ENCODE data around the gene RMND5B. TPM values are rescaled to one million over a fixed set of nuclear protein-coding genes. Genes with fewer than 3 reads are reported as not detected.

Gene RMND5B
- polyA plus RNA-seq, 2 donors = 75.2 to 90.8 TPM

DNA sequence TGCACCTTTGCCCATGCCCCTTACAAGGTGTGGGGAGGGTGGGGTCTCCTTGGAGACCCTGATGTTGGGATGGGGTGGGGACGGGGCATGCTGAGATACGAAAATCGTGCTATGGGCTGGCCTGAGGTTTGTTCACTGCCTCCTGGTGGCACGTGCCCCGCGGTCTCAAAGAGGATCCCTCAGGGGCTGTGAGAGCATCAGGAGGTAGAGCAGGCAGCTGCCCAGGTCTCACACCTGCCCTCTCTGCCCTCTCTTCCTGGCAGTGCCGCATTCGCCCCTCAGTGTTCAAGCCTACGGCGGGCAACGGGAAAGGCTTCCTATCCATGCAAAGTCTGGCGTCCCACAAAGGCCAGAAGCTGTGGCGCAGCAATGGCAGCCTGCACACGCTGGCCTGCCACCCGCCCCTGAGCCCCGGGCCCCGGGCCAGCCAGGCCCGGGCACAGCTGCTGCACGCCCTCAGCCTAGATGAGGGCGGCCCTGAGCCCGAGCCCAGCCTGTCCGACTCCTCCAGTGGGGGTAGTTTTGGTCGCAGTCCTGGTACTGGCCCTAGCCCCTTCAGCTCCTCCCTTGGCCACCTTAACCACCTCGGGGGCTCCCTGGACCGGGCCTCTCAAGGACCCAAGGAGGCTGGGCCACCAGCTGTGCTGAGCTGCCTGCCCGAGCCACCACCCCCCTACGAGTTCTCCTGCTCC is 10.8 kb upstream of the RMND5B start:
- Histone ChIP-seq H3K27ac (ENCODE audit: low read depth in 2 of 2, low read length in 1 of 2) (no peak overlapping the region), H3K27me3 (ENCODE audit: control insufficient read depth in 1 of 2, insufficient read depth in 2 of 2, low read length in 2 of 2) (no peaks in the 10 kb centered on the region), H3K4me1 (ENCODE audit: control insufficient read depth in 2 of 2, insufficient read depth in 2 of 2, low read length in 1 of 2) (peaks cover 18 to 40% of the 10 kb centered on the region in 2 donors), H3K4me3 (ENCODE audit: low read depth in 1 of 2, low read length in 2 of 2) (no peak overlapping the region), H3K9me3 (ENCODE audit: control insufficient read depth in 2 of 2, insufficient read depth in 1 of 2, low read depth in 1 of 2, low read length in 1 of 2) (peaks cover 0 to 4% of the 10 kb centered on the region in 2 donors), H3K36me3 (ENCODE audit: control insufficient read depth in 2 of 2, insufficient read depth in 2 of 2, low read length in 1 of 2) (peaks cover 0 to 37% of the 10 kb centered on the region in 2 donors)
- 88% methylated on average over 26 to 27 of the region's 27 CpGs for WGBS, 2 donors

- 45 to 52% methylated on average over 21 to 29 of the region's 29 CpGs for WGBS, 2 donors
These were observed 10.0 kb upstream of the RMND5B start for GRCh38 chr5:178120607-178121357.

GRCh38 chr5:178121391-178122276 is 9.2 kb upstream of the RMND5B start:
- peak overlapping the region in 1 of 2 donors; percentile 95 for H3K27ac ChIP-seq (ENCODE audit: low read depth in 2 of 2, low read length in 1 of 2)
- H3K36me3 ChIP-seq (ENCODE audit: control insufficient read depth in 2 of 2, insufficient read depth in 2 of 2, low read length in 1 of 2) = peaks cover 0 to 34% of the 10 kb centered on the region in 2 donors
- H3K9me3 ChIP-seq (ENCODE audit: control insufficient read depth in 2 of 2, insufficient read depth in 1 of 2, low read depth in 1 of 2, low read length in 1 of 2) = peaks cover 0 to 2% of the 10 kb centered on the region in 2 donors
- WGBS, 2 donors = 72 to 73% methylated on average over 37 to 38 of the region's 38 CpGs
- H3K4me1 ChIP-seq (ENCODE audit: control insufficient read depth in 2 of 2, insufficient read depth in 2 of 2, low read length in 1 of 2) = peaks cover 20 to 35% of the 10 kb centered on the region in 2 donors
- no peaks in the 10 kb centered on the region for H3K27me3 ChIP-seq (ENCODE audit: control insufficient read depth in 1 of 2, insufficient read depth in 2 of 2, low read length in 2 of 2)
- H3K4me3 ChIP-seq (ENCODE audit: low read depth in 1 of 2, low read length in 2 of 2) = peak overlapping the region in 1 of 2 donors; percentile 5

More at GRCh38 chr5:178120607-178121357, 10.0 kb upstream of the RMND5B start:
- H3K4me3 ChIP-seq (ENCODE audit: low read depth in 1 of 2, low read length in 2 of 2) = no peak overlapping the region
- H3K27ac ChIP-seq (ENCODE audit: low read depth in 2 of 2, low read length in 1 of 2) = no peak overlapping the region
- H3K4me1 ChIP-seq (ENCODE audit: control insufficient read depth in 2 of 2, insufficient read depth in 2 of 2, low read length in 1 of 2) = peaks cover 20 to 35% of the 10 kb centered on the region in 2 donors
- peaks cover 0 to 4% of the 10 kb centered on the region in 2 donors for H3K9me3 ChIP-seq (ENCODE audit: control insufficient read depth in 2 of 2, insufficient read depth in 1 of 2, low read depth in 1 of 2, low read length in 1 of 2)
- H3K36me3 ChIP-seq (ENCODE audit: control insufficient read depth in 2 of 2, insufficient read depth in 2 of 2, low read length in 1 of 2) = peaks cover 0 to 37% of the 10 kb centered on the region in 2 donors
- no peaks in the 10 kb centered on the region for H3K27me3 ChIP-seq (ENCODE audit: control insufficient read depth in 1 of 2, insufficient read depth in 2 of 2, low read length in 2 of 2)

- H3K4me1 ChIP-seq (ENCODE audit: control insufficient read depth in 2 of 2, insufficient read depth in 2 of 2, low read length in 1 of 2) = peaks cover 20 to 30% of the 10 kb centered on the region in 2 donors
- H3K27ac ChIP-seq (ENCODE audit: low read depth in 2 of 2, low read length in 1 of 2) = peak overlapping the region; percentile 82 to 95
- H3K4me3 ChIP-seq (ENCODE audit: low read depth in 1 of 2, low read length in 2 of 2) = no peak overlapping the region
- H3K27me3 ChIP-seq (ENCODE audit: control insufficient read depth in 1 of 2, insufficient read depth in 2 of 2, low read length in 2 of 2) = no peaks in the 10 kb centered on the region
- WGBS, 2 donors = 85 to 87% methylated on average over 5 of the region's 5 CpGs
- H3K9me3 ChIP-seq (ENCODE audit: control insufficient read depth in 2 of 2, insufficient read depth in 1 of 2, low read depth in 1 of 2, low read length in 1 of 2) = peaks cover 0 to 2% of the 10 kb centered on the region in 2 donors
- peaks cover 0 to 34% of the 10 kb centered on the region in 2 donors for H3K36me3 ChIP-seq (ENCODE audit: control insufficient read depth in 2 of 2, insufficient read depth in 2 of 2, low read length in 1 of 2)
These were observed 8.5 kb upstream of the RMND5B start for GRCh38 chr5:178122346-178122745.

DNA sequence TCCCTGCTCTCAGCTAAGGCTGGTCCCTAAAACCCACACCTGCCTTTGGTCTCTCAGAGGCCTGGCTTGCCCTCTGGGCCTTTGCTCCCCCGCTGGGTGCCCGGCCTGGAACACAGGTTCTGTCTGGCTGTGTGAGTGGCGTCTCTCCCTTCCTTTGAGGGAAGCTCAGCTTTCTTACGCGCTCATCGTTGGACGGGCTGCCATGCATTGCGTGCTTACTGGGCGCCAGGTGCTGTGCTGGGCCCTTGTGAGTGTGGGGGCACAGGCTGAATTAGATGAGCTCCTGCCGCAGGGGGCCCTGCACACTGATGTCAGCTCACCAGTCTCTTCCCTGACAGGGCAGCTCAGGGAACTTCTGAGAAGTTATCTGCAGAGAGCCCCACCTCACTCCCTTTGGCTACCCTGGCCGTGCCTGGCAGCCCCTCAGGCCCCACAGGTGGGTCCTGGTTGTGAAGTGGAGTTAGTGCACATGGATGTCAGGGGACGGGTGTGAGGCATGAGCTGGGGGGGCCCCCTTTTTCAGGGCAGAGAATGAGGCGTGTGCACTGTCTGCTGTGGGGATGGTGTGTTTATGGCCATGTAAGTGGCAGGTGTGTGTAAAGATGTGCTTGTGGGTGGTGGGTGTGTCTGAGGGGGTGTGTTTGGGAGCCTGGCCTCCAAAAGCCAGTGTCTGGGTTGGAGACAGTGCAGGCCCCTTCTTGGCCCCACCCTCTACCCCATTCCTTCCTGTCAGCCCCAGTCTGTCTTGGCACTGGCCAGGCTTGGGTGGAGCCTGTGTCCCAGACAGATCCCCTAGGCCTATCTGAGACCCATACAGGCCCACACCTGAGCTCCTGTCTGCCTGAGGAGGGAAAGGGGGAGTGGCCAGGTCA is 7.5 kb upstream of the RMND5B start:
- Histone ChIP-seq H3K27ac (ENCODE audit: low read depth in 2 of 2, low read length in 1 of 2) (peak overlapping the region; percentile 82 to 95), H3K27me3 (ENCODE audit: control insufficient read depth in 1 of 2, insufficient read depth in 2 of 2, low read length in 2 of 2) (no peaks in the 10 kb centered on the region), H3K4me3 (ENCODE audit: low read depth in 1 of 2, low read length in 2 of 2) (no peak overlapping the region), H3K4me1 (ENCODE audit: control insufficient read depth in 2 of 2, insufficient read depth in 2 of 2, low read length in 1 of 2) (peaks cover 20 to 25% of the 10 kb centered on the region in 2 donors), H3K36me3 (ENCODE audit: control insufficient read depth in 2 of 2, insufficient read depth in 2 of 2, low read length in 1 of 2) (peaks cover 0 to 30% of the 10 kb centered on the region in 2 donors), H3K9me3 (ENCODE audit: control insufficient read depth in 2 of 2, insufficient read depth in 1 of 2, low read depth in 1 of 2, low read length in 1 of 2) (peaks cover 0 to 2% of the 10 kb centered on the region in 2 donors)
- WGBS, 2 donors = 80 to 83% methylated on average over 13 of the region's 13 CpGs

DNA sequence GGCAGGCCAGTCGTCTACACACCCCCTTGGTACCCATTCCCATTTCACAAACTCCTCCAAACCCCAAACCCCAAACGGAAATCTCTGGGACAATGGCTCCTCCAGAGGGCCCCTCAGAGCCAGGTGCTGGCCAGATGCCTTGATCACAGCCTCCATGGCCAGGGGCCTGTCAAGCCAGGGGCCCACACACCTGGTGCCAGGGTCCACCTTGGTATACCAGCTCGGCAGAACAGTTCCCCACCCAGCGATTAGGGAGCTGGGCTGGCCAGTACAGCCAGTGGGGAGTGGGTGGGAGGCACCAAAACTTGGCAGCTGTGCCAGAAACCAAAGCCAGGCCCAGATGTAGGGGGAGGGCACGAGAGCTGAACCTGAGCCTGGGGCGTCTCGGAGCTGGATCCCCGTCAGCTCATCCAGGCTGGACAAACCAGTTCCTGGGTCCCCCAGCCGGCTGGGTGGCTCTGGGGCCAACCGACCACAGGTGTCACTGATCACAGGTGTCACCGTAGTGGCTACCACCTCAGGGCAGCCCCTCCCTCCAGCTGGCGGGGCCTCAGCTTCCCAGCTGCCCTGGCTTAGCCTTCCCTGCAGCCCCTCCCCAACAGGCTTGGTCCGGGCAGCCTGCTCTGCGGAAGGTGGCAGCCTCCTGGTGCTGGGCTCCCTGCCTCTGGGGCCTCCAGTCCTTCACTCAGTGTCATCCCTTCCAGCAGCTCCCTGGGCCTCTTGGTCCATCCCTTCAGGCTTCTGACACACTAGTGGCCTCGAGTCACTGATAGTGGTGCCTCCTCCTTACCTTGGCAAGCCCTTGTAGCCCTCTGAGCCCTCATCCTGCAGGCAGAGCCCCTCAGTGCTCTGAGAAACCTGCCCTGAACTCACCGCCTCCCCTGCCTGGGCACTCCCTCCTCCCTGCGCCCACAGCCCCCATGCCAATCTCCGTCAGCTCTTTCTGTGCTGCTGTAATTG is 6.6 kb upstream of the RMND5B start:
- H3K36me3 ChIP-seq (ENCODE audit: control insufficient read depth in 2 of 2, insufficient read depth in 2 of 2, low read length in 1 of 2) = peaks cover 0 to 30% of the 10 kb centered on the region in 2 donors
- peaks cover 19 to 25% of the 10 kb centered on the region in 2 donors for H3K4me1 ChIP-seq (ENCODE audit: control insufficient read depth in 2 of 2, insufficient read depth in 2 of 2, low read length in 1 of 2)
- H3K27me3 ChIP-seq (ENCODE audit: control insufficient read depth in 1 of 2, insufficient read depth in 2 of 2, low read length in 2 of 2) = no peaks in the 10 kb centered on the region
- peaks cover 0 to 2% of the 10 kb centered on the region in 2 donors for H3K9me3 ChIP-seq (ENCODE audit: control insufficient read depth in 2 of 2, insufficient read depth in 1 of 2, low read depth in 1 of 2, low read length in 1 of 2)
- 55 to 60% methylated on average over 18 of the region's 18 CpGs for WGBS, 2 donors
- H3K4me3 ChIP-seq (ENCODE audit: low read depth in 1 of 2, low read length in 2 of 2) = no peak overlapping the region
- H3K27ac ChIP-seq (ENCODE audit: low read depth in 2 of 2, low read length in 1 of 2) = peak overlapping the region; percentile 82 to 95

GRCh38 chr5:178125253-178125906 is 5.4 kb upstream of the RMND5B start:
- Histone ChIP-seq H3K4me3 (ENCODE audit: low read depth in 1 of 2, low read length in 2 of 2) (no peak overlapping the region), H3K9me3 (ENCODE audit: control insufficient read depth in 2 of 2, insufficient read depth in 1 of 2, low read depth in 1 of 2, low read length in 1 of 2) (peaks cover 0 to 2% of the 10 kb centered on the region in 2 donors), H3K27me3 (ENCODE audit: control insufficient read depth in 1 of 2, insufficient read depth in 2 of 2, low read length in 2 of 2) (no peaks in the 10 kb centered on the region), H3K4me1 (ENCODE audit: control insufficient read depth in 2 of 2, insufficient read depth in 2 of 2, low read length in 1 of 2) (peaks cover 18 to 27% of the 10 kb centered on the region in 2 donors), H3K36me3 (ENCODE audit: control insufficient read depth in 2 of 2, insufficient read depth in 2 of 2, low read length in 1 of 2) (peaks cover 0 to 23% of the 10 kb centered on the region in 2 donors), H3K27ac (ENCODE audit: low read depth in 2 of 2, low read length in 1 of 2) (peak overlapping the region in 1 of 2 donors; percentile 95)
- 65 to 71% methylated on average over 10 of the region's 10 CpGs for WGBS, 2 donors
